GM18861 (cell line): Measurements from ENCODE around the gene RNASE13.

Experiments used
- ATAC-seq: cut with Tn5 transposase; IDR thresholded peaks from one replicate; pipeline ENCODE4 v1.9.1; 2021; ENCODE audit not compliant: unreplicated experiment

Gene RNASE13

DNA sequence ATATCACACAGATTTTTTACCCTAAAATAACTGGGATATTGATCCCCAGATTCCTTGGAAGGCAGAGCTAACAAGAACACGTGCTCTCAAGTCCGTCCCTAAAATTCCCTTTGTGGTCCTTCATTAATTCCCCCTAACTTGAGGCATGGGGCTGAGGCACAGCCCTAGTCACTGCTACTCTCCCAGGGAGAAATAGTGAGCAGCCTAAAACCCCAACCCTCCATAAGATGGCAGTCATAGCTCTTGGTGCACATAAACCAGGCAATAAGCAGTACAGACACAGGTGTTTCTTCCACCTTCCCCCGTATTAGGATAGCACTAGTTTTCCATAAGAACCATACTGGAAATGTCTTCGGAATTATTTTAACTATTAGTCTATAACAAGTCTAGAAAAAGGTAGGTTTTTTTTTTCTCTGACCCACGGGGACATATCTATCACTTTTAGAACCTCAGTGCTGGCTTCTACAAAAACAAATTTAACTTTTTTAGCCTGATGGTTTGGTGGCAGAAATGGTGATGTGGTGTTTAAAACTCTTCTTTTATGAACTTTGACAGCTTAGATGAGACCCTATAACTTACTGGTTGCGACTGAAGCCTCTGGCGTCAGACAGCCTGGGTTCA lies 32.4 kb upstream of the RNASE13 start:
- no peak for ATAC-seq

DNA sequence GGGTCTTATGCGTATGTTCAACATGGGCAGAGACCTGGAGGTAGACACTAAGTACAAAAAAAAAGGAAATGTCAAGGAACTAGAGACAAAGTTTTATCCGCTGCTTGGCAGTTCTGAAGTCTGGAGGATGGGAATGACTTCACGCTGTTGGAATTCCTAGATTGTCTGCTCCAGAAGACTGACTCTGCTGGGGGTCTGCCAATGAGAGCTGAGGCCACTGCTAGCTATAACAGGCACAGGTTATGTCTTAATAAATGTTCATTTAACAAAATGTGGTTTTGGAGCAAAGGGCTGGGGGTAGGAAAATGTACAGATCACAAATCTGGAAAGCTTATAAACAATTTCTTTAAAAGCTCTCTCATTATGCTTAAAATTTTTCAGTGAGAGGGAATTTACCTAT lies 28.9 kb upstream of the RNASE13 start:
- ATAC-seq, result no peak

DNA sequence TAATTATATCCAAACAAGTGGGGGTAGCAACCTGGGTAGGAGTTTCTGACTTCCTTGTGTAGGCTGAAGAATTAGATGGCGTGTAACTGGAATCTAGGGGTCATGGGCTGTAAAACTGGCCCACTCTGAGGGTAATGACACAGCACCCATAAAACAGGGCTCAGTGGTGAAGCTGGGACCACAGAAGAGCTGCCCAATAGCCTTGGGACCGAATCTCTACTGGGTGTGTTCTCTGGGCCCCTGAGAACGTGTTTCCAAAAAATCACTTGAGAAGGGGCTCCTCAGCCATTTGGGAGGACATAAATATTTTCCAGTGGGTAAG lies 26.7 kb upstream of the RNASE13 start:
- no peak for ATAC-seq

DNA sequence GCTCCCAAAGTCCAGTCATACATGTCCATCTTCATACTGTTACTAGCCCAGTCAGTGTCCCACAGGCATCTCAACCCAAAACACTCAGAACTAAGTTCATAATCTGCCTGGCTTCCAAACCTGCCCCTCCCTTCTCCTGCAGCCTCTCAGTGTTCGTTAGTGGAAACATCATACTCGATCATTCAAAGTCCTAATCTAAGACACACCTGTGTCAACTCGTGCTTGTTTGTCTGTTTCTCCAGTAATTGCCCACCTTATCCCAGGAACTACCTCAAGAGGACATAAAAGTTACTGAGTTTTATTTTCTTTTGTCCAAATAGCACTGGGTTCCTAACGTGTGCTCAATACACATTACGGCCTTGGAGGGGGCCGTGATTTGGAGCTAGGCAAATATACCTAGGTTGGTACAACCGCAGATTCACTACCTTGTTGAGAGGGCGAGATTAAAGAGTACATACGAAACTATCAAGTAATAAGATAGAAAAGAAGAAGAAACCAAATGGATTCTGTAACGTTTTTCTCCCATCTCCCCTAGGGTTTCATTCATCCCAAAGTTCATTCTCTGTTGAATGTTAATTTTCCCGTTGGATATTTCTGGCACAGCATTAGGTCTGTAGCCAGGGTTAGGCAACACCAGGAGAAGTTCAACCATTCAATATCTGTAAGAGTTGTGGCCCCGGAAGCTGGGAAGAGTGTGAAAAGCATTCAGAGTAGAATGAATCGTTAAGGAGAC lies 26.2 kb upstream of the RNASE13 start:
- no peak for ATAC-seq

DNA sequence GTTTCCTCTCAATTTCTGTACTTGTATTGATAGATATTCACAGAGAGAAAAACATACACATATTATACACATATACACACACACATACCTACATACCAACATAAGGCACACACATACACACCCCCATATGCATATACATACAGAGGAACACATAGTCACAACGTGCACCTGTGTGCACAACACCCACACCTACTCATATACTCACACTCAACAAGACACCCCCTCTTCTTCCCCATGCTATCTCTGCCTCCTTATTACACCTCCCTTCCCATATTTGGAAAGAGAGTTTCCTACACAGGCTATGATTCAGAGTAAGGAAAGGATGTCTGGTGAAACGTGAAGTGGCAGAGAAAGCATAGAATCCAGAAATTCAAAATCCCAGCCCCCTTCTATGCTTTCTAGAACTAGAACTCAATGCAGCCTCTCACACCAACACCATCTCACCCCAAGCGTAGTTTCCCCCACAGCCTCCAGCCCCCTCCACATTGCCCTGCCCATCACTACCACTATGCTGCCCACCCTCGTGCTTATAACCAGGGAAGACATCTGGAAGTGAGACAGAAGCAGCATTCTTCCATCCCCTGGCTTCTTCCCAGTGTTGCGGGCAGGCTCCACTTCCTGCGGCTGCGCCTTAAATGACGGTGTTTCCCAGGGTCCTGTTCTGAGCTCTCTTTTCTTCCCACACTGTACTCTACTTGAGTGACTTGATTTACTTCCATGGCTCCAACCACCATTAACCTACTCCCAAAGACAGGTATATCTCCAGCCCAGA lies 25.4 kb upstream of the RNASE13 start:
- no peak for ATAC-seq

DNA sequence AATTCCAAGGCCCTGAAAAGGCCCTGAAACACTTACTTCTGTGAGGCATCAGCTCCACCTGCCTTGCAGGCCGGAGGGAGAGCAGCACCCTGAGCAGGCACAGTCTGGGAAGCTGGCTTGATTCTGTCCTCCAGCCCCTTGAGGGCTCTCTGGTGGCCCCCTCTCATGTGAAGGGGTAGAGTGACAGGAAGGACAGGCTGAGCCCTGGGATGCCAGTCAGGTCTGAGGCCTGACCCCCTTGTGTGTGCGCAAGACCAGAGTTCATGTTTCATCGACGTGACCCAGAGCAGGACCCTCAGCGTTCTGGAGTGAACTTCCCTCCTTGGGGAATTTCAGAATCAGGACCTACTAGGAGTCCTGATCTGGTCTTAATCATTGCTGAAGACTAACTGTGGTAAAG lies 24.3 kb upstream of the RNASE13 start:
- ATAC-seq, result no peak

DNA sequence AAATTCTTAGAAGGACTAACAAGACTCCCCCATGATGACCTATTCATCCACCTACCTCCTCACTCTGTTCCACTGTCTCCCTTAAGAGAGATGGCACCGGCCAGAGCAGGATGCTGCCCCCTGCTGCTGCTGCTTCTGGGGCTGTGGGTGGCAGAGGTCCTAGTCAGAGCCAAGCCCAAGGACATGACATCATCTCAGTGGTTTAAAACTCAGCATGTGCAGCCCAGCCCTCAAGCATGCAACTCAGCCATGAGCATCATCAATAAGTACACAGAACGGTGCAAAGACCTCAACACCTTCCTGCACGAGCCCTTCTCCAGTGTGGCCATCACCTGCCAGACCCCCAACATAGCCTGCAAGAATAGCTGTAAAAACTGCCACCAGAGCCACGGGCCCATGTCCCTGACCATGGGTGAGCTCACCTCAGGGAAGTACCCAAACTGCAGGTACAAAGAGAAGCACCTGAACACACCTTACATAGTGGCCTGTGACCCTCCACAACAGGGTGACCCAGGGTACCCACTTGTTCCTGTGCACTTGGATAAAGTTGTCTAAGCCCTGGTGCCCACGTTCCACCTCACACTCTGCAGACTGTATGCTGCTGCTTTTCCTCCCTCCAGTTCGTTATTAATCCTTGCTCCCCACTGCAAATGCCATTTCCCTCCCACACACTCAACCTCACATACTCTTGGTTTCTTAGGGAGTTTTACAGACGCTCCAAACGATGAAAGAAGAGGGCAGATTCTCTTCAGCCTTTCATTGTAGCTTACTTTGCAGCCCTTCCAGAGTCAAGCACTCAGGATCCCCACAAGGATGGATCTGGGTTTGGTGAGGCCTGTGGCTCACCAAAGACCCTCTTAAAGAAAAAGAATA lies 23.4 kb upstream of the RNASE13 start, which contains the start of gene RNASE8:
TSS of gene RNASE8 (plus strand) at position 20 of the 873 bp plus-strand sequence. CDS start at position 91, 71 bp downstream.
- ATAC-seq, result no peak

DNA sequence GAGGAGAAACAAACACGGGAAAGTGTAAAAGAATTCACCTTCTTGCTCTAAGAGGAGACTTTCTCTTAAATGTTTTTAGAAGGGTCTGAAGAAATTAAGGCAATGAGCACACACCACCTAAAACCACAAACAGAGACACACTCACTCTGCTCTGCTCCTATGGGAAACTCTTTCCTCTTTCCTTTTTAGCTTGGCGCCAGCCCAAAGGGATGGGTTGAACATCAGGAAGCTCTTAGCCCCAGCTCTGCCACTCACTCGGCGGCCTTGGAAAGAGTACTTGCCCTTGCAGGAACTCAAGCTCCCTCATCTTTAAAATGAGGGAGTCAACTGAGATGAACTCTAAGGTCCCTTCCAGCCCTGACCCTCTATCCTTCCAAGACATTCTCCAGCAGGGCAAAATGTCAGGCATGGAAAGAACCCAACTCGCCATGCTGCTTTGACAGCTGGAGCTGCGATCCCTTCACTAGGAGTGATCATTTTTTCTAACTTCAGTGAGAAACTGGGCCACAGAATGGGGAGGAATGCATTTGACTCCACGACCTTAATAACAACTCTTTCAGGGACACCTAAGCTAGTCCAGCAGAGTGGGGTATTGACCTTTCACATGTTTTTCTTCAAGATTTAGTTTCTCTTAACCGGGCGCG lies 22.0 kb upstream of the RNASE13 start:
- no peak for ATAC-seq

DNA sequence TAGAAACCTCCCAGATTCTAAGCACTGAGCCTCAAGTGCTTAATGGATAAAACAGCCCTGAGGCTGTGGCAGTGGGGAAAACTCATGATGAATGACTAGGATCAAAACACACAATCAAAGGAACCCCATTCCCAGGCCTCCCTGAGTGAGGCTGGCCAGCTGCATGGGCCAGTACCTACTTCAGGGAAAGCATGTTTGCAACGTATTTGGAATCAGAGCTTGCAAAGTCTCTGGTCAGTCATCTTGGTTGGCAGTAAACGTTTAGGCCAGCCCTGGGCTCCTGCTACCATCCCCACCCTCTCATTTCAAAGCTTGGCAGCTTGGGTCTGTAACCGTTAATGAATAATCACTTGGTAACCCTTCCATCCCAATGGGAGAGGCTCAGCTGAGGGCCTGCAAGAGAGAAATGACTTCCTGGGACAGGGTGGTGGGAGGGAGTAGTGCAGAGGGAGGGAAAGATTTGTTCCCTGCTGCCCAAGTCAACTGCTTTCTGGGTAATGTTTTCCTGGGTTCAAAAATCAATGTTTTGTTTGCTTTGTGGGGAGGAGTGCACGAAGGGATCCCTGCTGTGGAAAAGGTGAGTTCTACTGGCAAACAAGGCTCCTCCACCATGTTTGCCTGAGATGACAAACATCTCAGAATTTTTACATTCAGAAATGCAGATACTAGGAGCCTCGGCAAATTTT lies 21.0 kb upstream of the RNASE13 start:
- no peak for ATAC-seq

DNA sequence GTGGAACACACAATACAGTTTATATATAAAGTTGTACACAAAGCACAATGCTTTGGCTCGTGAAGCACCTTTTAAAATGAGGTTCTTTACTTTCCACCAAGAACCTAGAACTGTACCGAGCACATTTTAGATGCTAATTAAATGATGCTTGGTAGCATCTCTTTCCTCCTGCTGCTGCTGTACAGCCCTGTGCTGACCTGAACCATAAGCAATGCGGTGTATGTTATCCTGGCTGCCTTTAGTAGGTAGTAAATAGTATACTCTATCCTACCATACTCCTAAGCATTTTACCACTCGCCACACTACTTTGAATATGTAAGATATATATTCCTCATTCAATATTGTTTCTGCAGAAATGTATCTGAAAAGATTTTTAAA lies 20.1 kb upstream of the RNASE13 start:
- no peak for ATAC-seq

DNA sequence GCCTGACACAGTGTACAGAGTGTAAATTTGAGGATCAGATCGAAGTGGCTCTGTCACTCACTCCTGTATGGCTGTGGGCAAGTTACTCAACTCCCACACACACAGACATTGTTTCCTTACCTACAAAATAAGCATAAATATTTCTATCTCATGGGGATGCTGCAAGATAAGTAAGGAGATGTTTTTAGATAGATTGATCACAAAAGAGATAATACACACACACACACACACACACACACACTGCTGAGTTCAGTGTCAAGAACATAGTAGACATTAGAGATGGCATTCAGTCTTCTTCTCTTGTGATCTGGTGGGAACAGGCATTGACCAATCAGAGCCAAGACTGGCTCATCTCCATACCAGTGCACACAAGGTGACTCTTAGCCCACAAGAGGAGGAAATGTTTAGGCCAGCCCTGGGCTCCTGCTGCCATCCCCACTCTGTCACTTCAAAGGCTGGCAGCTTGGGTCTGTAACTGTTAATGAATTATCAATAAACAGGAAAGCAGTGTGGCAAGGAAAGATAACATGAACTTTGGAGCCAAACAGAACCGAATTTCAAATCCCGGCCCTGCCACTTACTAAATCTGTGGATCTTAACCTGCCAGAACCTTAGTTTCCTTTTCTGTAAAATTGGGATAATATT lies 19.6 kb upstream of the RNASE13 start:
- ATAC-seq, result no peak

DNA sequence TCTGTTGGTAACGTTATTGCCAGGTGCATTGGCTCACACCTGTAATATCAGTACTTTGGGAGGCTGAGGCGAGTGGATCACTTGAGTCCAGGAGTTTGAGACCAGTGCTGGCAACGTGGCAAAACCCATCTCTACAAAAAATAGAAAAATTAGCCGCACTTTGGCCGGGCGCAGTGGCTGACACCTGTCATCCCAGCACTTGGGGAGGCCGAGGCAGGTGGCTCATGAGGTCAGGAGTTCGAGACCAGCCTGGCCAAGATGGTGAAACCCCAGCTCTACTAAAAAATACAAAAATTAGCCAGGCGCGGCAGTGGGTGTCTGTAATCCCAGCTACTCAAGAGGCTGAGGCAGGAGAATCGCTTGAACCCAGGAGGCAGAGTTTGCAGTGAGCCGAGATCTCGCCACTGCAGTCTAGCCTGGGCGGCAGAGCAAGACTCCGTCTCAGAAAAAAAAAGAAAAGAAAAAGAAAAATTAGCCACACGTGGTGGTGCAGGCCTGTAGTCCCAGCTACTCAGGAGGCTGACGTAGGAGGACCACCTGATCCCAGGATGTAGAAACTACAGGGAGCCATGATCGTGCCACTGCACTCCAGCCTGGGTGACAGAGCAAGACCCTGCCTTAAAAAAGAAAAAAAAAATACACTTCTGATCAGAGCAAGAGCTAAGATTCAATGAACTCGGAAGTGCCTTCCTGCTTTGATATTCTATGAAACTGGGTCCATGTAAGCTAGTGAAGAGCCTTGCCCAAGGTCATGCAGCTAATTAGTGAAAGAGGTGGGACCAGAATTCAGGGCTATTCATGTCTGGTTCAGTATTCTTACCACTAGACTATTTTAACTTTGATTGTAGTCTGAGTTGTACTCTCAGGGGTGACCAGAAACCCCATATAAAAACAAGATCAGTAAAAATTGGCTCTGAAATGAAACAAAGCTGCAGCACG lies 18.8 kb upstream of the RNASE13 start:
- no peak for ATAC-seq

DNA sequence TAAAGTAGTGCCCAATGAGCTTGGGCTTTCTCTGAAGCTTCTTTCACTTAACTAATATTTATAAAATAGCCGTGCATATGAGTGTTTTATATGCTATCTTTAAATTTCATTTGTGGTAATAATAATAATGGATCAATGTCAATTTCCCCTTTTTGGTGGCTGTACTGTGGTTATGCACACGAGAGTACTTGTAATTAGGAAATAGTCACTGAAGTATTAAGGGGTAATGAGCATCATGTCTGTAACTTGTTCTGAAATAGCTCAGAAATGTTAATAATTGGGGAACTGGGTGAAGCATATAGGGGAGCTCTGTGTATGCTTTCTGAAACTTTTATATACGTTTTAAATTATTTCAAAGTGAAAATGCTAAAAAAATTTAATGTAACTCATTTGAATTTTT lies 16.0 kb upstream of the RNASE13 start:
- ATAC-seq, result no peak

DNA sequence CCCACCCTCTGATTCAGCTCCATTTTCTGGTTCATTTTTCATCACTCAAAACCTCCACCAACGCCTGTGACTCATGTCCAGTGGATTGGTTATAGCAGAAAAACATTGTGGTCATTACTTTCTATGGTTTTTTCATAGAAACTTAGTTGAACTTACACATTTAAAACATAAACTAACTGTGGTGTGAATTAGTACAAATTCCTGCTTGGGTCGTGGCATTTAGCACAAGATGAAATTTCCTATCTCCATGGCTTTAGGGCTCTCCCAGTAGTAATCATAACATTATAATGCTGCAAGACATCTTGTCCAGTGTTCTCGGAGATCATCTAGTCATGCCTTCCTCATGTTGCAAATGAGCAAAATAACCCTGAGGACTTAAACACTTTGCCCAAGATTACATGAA lies 14.7 kb upstream of the RNASE13 start:
- ATAC-seq, result no peak

DNA sequence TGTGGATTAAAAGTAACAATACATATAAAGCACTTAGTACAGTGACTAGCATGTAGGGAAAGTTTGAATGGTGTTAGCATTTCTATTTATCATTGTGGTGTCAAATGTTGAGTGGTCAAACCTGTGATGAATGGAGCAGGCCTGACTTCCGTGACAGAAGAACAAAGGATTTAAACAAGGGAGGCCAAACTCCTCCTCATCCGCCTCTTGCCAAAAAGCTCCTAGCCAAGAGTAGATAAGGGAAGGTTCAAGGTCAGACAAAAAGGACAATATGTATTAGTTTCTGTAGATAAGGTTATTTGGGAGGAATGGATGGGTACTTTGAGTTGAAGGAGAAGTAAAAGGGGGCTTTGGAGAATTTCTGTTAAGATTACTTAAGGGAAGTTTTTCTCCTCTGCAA lies 14.0 kb upstream of the RNASE13 start:
- ATAC-seq, result no peak

DNA sequence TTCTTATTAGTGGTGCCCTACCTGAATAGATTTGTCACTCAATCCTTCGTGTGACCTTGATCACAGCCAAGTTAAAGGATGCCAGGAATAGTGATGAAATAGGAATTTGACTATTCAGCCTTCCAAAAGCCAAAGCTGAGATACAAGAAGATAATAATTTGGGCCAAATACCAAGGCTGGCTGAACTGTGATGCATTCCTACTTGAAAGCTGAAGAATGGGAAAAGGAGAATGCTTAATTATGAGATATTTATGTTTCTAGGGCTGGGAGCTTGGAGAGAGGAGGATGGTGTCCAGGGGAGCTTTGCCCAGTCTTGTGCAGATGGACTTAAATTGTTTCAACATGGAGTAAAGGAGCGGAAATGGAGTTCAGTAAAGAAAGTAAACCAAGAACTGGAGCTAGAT lies 12.8 kb upstream of the RNASE13 start:
- no peak for ATAC-seq

DNA sequence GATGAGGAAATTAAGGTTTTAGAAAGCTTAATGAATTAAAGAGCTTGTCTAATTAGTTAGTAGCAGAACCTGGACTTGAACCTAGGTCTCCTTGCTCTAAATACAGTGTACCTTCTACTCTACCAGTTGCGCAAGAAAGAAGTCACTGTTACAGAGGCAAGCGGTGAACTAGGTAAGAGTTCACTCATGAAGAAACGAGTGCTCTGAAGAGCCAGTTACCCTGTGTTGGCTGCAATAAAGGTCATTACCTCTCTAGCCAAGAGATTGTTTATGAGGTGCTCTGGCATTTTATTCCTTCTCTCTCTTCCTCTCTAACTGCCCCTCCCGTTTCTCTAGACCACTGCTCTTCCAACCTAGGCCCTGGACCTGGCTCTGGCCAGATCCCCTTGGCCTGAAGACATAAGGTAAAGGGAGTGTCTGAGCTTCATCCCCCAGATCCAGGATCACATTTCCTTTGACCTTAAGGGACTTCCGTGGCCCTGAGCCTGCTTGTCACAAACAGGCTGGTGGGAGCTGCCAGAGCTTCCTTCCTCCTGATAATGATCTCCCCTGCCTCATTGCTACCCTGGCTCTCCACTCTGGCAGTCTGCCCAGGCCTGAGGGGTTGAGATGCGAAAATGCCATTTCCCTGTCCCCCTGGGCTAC lies 9.5 kb upstream of the RNASE13 start:
- no peak for ATAC-seq

DNA sequence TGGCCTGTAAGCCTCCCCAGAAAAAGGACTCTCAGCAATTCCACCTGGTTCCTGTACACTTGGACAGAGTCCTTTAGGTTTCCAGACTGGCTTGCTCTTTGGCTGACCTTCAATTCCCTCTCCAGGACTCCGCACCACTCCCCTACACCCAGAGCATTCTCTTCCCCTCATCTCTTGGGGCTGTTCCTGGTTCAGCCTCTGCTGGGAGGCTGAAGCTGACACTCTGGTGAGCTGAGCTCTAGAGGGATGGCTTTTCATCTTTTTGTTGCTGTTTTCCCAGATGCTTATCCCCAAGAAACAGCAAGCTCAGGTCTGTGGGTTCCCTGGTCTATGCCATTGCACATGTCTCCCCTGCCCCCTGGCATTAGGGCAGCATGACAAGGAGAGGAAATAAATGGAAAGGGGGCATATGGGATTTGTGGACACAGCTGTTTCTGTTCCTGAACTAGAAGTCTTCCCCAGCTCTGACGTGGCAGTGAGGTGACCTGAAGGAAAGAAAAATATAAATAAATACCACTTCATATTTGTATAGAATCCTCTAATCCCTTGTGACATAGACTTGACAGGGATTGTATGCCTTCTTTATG lies 8.9 kb upstream of the RNASE13 start:
- ATAC-seq, result no peak
